SK-N-SH (cell line): ENCODE data around the gene KRTAP20-2. TPM values are rescaled to one million over a fixed set of nuclear protein-coding genes. Genes with fewer than 3 reads are reported as not detected.

Source experiments
- CTCF ChIA-PET: fragments of 300-600, 350-600 bp; formaldehyde crosslinking; extraction: SDS; loops from one replicate; lab custom pipeline; 2021; lab: Yijun Ruan, JAX
- POLR2A ChIA-PET: fragments of 350-600 bp; sonication (Branson Sonifier 250); formaldehyde crosslinking; extraction: SDS; loops from one replicate; lab custom pipeline; 2020; ENCODE audit warnings: antibody characterized with exemption, inconsistent platforms; lab: Yijun Ruan, JAX
- DNase-seq: peaks from one replicate; pipeline ENCODE4 v3.0.0; 2012
- H2AFZ ChIP-seq: fragments of 200-600 bp; sonication (generic); 2 replicates; pipeline ENCODE4 v1.8.1; 2016; ENCODE audit warnings: antibody characterized with exemption, mild to moderate bottlenecking, low read depth
- H3F3A ChIP-seq: fragments of 200-600 bp; sonication (generic); replicated peaks from 2 replicates; pipeline ENCODE3; 2016; ENCODE audit warnings: antibody characterized with exemption, mild to moderate bottlenecking; ENCODE audit not compliant: insufficient read depth
- H3K27ac ChIP-seq, 2 experiments: fragments of 200-500 bp in 1 of 2; fragments of 200-600 bp in 1 of 2; sonication (Bioruptor generic) in 1 of 2; sonication (generic), shearing (Covaris generic) in 1 of 2; 2 replicates each; pipeline versions ENCODE4 v1.5.1 to v1.6.1; 2014 to 2016; ENCODE audit warnings: low read depth in 2 of 2, inconsistent platforms in 1 of 2, low read length in 1 of 2, mild to moderate bottlenecking in 1 of 2, mixed read lengths in 1 of 2
- H3K27me3 ChIP-seq: fragments of 200-600 bp; sonication (generic), shearing (Covaris generic); 2 replicates; pipeline ENCODE4 v1.6.1; 2016; ENCODE audit warnings: mixed run types; ENCODE audit not compliant: insufficient read depth
- H3K36me3 ChIP-seq, 2 experiments: fragments of 200-500 bp in 1 of 2; fragments of 200-600 bp in 1 of 2; sonication (Bioruptor generic) in 1 of 2; sonication (generic) in 1 of 2; replicated peaks in 1 of 2; 2 replicates each; pipeline versions ENCODE3 to v1.5.1; 2014 to 2016; ENCODE audit warnings: low read length in 1 of 2, mild to moderate bottlenecking in 1 of 2; ENCODE audit not compliant: insufficient read depth in 2 of 2, control insufficient read depth in 1 of 2
- H3K4me1 ChIP-seq, 2 experiments: fragments of 200-500 bp in 1 of 2; fragments of 200-600 bp in 1 of 2; sonication (Bioruptor generic) in 1 of 2; sonication (generic), shearing (Covaris generic) in 1 of 2; 2 replicates each; pipeline versions ENCODE4 v1.5.1 to v1.6.1; 2014 to 2016; ENCODE audit warnings: low read depth in 1 of 2, low read length in 1 of 2, mixed run types in 1 of 2; ENCODE audit not compliant: insufficient read depth in 2 of 2, control insufficient read depth in 1 of 2
- H3K4me2 ChIP-seq: fragments of 200-600 bp; sonication (generic), shearing (Covaris generic); 2 replicates; pipeline ENCODE4 v1.6.1; 2017; ENCODE audit warnings: mixed run types
- H3K4me3 ChIP-seq, 2 experiments: fragments of 200-500 bp in 1 of 2; fragments of 200-600 bp in 1 of 2; sonication (Bioruptor generic) in 1 of 2; sonication (generic), shearing (Covaris generic) in 1 of 2; 2 replicates each; pipeline versions ENCODE4 v1.5.1 to v1.8.1; 2014 to 2016; ENCODE audit warnings: low read depth in 2 of 2, inconsistent platforms in 1 of 2, low read length in 1 of 2, mild to moderate bottlenecking in 1 of 2, mixed read lengths in 1 of 2, moderate library complexity in 1 of 2
- H3K79me2 ChIP-seq: fragments of 200-600 bp; sonication (generic); 2 replicates; pipeline ENCODE4 v1.8.1; 2017; ENCODE audit warnings: mild to moderate bottlenecking; ENCODE audit not compliant: insufficient read depth
- H3K9ac ChIP-seq: fragments of 200-600 bp; sonication (generic); 2 replicates; pipeline ENCODE4 v1.6.1; 2017; ENCODE audit warnings: mixed run types
- H3K9me2 ChIP-seq: fragments of 200-600 bp; sonication (generic); 2 replicates; pipeline ENCODE4 v1.6.1; 2017; ENCODE audit warnings: mixed run types
- H3K9me3 ChIP-seq: fragments of 200-600 bp; sonication (generic); 2 replicates; pipeline ENCODE4 v1.6.1; 2017; ENCODE audit warnings: mixed run types, mild to moderate bottlenecking, moderate library complexity
- H4K20me1 ChIP-seq: fragments of 200-600 bp; sonication (generic); 2 replicates; pipeline ENCODE4 v1.6.1; 2017; ENCODE audit warnings: mild to moderate bottlenecking, mixed run types; ENCODE audit not compliant: insufficient read depth
- EP300 ChIP-seq, 2 experiments: IDR thresholded peaks; 2 replicates each; pipeline versions ENCODE4 v1.4.0 to v1.6.1; 2012; ENCODE audit warnings: borderline replicate concordance in 1 of 2, low read depth in 1 of 2, low read length in 1 of 2
- EZH2phosphoT487 ChIP-seq: fragments of 200-600 bp; sonication (generic); IDR thresholded peaks from 2 replicates; pipeline ENCODE4 v1.6.1; 2017; ENCODE audit warnings: low read depth, mixed run types, mild to moderate bottlenecking, antibody characterized with exemption, moderate library complexity, borderline replicate concordance
- FOXM1 ChIP-seq: IDR thresholded peaks from 2 replicates; pipeline ENCODE4 v1.4.0; 2012; ENCODE audit warnings: low read depth, mild to moderate bottlenecking
- RXRA ChIP-seq: IDR thresholded peaks from 2 replicates; pipeline ENCODE4 v1.4.0; 2012; ENCODE audit warnings: low read depth, mild to moderate bottlenecking, borderline replicate concordance
- TEAD4 ChIP-seq: IDR thresholded peaks from 2 replicates; pipeline ENCODE4 v1.4.0; 2012; ENCODE audit warnings: mild to moderate bottlenecking, borderline replicate concordance; ENCODE audit not compliant: insufficient read depth
- YY1 ChIP-seq: IDR thresholded peaks from 2 replicates; pipeline ENCODE4 v1.4.0; 2012; ENCODE audit warnings: low read depth, mild to moderate bottlenecking
- WGBS: methylation state at CpG from one replicate; pipeline ENCODE4 v1.1.6; 2017; ENCODE audit warnings: low lambda C conversion rate; 5-methylcytosine and 5-hydroxymethylcytosine counted together
- polyA plus RNA-seq, 3 experiments: library from polyadenylated mRNA; depleted of rRNA; stranded (reverse); fragments of >200 nt; gene quantifications; 2 replicates each; pipeline ENCODE4 v1.2.3, GENCODE V29; 2012
- TF ChIP-seq, protein P1 (sequence below): fragments of 150-350 bp; IDR thresholded peaks from 2 replicates; pipeline ENCODE4 v1.6.1; 2016; ENCODE audit warnings: mild to moderate bottlenecking, low read depth, low read length
- TF ChIP-seq, protein P2 (sequence below): IDR thresholded peaks from 2 replicates; pipeline ENCODE4 v1.6.1; 2012; ENCODE audit warnings: mild to moderate bottlenecking, low read depth, low read length, moderate library complexity

Gene KRTAP20-2
- polyA plus RNA-seq, 1 of the 3 experiments (the other 2 are of a cell fraction), result not detected

DNA sequence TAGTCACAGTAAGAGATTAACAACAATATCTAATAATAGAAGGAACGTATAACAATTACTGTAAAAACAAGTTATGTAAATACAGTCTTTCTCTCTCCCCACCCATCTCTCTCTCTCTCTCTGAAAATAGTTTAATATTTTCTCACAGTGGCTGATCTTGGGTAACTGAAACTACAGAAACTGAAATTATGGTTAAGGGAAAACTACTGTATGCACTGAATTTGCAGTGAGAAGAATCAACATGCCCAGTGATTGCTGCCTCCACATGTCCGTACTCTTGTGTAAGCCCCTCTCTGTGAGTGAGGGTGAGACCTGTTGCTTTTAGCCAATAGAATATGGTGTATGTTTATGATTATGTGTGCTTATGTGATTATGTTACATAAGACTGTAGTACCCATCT lies 22.9 kb upstream of the KRTAP20-2 start:
- Histone ChIP-seq H2AFZ (no peak overlapping the region; the same call in 1 of the 2 replicates), H3K4me1 (no peaks in the 10 kb centered on the region), H3F3A (no peaks in the 10 kb centered on the region), H3K36me3 (no peaks in the 10 kb centered on the region), H3K9ac (no peak overlapping the region), H3K27ac (no peak overlapping the region), H3K9me3 (no peaks in the 10 kb centered on the region), H3K4me2 (no peak overlapping the region), H3K9me2 (no peaks in the 10 kb centered on the region), H3K4me3 (no peak overlapping the region), H3K27me3 (no peaks in the 10 kb centered on the region), H3K79me2 (no peaks in the 10 kb centered on the region), H4K20me1 (no peaks in the 10 kb centered on the region)
- WGBS, result 8% methylated on average over 2 of the region's 2 CpGs
- TF ChIP-seq TEAD4, result no peak
- DNase-seq, result no peak
- ChIA-PET CTCF (no interaction called here), POLR2A (no interaction called here)

DNA sequence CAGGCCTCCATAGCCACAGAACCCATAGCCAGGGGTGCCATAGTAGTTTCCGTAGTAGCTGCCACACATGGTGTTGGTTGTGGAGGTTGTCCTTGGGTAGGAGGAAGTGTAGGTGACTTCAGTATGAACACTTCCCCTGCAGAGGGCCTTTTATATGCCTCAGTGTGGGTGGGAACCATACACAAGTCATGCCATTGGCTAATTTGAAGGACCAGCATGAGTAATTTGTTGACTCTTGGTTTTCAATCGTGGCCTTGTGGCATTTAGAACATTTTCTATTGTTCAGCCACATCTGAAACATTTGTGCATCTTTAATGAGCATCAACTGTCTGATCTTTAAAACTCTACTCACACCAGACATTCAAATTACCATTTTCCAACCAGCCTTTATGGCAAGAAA lies 21.2 kb upstream of the KRTAP20-2 start, which contains the start of gene KRTAP6-1:
Gene KRTAP6-1 (minus strand): TSS at position 95 of the 400 bp plus-strand sequence. CDS start 26 bp downstream, at position 69.
- Histone ChIP-seq H3K36me3 (no peaks in the 10 kb centered on the region), H3K79me2 (no peaks in the 10 kb centered on the region), H3K27ac (no peak within 1 kb of the TSS)
- WGBS, result 14% methylated on average over 2 of the region's 2 CpGs
- TF ChIP-seq, protein P1, sequence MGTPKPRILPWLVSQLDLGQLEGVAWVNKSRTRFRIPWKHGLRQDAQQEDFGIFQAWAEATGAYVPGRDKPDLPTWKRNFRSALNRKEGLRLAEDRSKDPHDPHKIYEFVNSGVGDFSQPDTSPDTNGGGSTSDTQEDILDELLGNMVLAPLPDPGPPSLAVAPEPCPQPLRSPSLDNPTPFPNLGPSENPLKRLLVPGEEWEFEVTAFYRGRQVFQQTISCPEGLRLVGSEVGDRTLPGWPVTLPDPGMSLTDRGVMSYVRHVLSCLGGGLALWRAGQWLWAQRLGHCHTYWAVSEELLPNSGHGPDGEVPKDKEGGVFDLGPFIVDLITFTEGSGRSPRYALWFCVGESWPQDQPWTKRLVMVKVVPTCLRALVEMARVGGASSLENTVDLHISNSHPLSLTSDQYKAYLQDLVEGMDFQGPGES, result no peak
- no peak for TF ChIP-seq EZH2phosphoT487
- TF ChIP-seq, protein P2, sequence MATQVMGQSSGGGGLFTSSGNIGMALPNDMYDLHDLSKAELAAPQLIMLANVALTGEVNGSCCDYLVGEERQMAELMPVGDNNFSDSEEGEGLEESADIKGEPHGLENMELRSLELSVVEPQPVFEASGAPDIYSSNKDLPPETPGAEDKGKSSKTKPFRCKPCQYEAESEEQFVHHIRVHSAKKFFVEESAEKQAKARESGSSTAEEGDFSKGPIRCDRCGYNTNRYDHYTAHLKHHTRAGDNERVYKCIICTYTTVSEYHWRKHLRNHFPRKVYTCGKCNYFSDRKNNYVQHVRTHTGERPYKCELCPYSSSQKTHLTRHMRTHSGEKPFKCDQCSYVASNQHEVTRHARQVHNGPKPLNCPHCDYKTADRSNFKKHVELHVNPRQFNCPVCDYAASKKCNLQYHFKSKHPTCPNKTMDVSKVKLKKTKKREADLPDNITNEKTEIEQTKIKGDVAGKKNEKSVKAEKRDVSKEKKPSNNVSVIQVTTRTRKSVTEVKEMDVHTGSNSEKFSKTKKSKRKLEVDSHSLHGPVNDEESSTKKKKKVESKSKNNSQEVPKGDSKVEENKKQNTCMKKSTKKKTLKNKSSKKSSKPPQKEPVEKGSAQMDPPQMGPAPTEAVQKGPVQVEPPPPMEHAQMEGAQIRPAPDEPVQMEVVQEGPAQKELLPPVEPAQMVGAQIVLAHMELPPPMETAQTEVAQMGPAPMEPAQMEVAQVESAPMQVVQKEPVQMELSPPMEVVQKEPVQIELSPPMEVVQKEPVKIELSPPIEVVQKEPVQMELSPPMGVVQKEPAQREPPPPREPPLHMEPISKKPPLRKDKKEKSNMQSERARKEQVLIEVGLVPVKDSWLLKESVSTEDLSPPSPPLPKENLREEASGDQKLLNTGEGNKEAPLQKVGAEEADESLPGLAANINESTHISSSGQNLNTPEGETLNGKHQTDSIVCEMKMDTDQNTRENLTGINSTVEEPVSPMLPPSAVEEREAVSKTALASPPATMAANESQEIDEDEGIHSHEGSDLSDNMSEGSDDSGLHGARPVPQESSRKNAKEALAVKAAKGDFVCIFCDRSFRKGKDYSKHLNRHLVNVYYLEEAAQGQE, result no peak
- no peak for TF ChIP-seq FOXM1
- TF ChIP-seq RXRA, result no peak
- no peak for TF ChIP-seq EP300 (IDR thresholded peaks at IDR 0.05; ENCODE audit: borderline replicate concordance in 1 of 2, low read depth in 1 of 2, low read length in 1 of 2)
- no peak for TF ChIP-seq YY1
- TF ChIP-seq, all 33 proteins: peak for 0
- H3K27me3 ChIP-seq, result no peaks in the 10 kb centered on the region
- DNase-seq, result no peak
- H4K20me1 ChIP-seq, result no peaks in the 10 kb centered on the region
- POLR2A ChIA-PET, result no interaction called here
- H3K4me1 ChIP-seq, result no peaks in the 10 kb centered on the region
- H3K4me2 ChIP-seq, result no peak within 1 kb of the TSS
- H3K4me3 ChIP-seq, result no peak within 1 kb of the TSS
- CTCF ChIA-PET, result no interaction called here
- H3K9me3 ChIP-seq, result no peaks in the 10 kb centered on the region
- H3K9ac ChIP-seq, result no peak within 1 kb of the TSS
- no peaks in the 10 kb centered on the region for H3F3A ChIP-seq
- H3K9me2 ChIP-seq, result no peaks in the 10 kb centered on the region
- no peak within 1 kb of the TSS for H2AFZ ChIP-seq
